Testis (tissue), 2 donors: ENCODE data around the gene PTPRG.

ENCODE experiments used
- POLR2A ChIP-seq: fragments of 450-650 bp; IDR thresholded peaks from one replicate; pipeline ENCODE4 v1.6.1; 2017; ENCODE audit warnings: antibody characterized with exemption, mild to moderate bottlenecking, moderate library complexity
- TF ChIP-seq, protein P1 (sequence below), 3 experiments: fragments of 450-650 bp in 2 of 3; fragments of 200-600 bp in 1 of 3; sonication (generic) in 1 of 3; IDR thresholded peaks; one replicate each; pipeline ENCODE4 v1.5.1; 2016 to 2019; ENCODE audit warnings: antibody characterized with exemption in 3 of 3, mild to moderate bottlenecking in 2 of 3, moderate library complexity in 1 of 3

DNA sequence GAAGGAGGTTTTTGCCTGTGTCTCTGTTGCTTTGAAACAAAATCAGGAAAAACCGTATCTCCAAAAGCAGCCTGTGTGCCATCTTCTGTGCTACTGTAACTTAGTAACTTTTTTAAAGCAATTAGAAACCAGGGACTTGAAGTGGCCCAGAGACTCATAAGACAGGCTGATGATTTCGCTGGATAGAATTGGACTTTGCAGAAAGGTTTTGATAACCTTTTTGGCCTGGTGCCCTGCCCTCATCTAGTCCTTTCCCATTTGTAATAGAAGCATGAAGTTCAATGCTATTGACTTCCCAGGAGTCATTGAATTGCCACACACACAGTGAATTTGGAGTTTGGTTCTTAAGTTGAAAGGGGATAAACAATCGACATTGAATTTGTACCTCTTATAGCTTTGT lies 157.2 kb downstream of the PTPRG start:
- TF ChIP-seq, protein P1, sequence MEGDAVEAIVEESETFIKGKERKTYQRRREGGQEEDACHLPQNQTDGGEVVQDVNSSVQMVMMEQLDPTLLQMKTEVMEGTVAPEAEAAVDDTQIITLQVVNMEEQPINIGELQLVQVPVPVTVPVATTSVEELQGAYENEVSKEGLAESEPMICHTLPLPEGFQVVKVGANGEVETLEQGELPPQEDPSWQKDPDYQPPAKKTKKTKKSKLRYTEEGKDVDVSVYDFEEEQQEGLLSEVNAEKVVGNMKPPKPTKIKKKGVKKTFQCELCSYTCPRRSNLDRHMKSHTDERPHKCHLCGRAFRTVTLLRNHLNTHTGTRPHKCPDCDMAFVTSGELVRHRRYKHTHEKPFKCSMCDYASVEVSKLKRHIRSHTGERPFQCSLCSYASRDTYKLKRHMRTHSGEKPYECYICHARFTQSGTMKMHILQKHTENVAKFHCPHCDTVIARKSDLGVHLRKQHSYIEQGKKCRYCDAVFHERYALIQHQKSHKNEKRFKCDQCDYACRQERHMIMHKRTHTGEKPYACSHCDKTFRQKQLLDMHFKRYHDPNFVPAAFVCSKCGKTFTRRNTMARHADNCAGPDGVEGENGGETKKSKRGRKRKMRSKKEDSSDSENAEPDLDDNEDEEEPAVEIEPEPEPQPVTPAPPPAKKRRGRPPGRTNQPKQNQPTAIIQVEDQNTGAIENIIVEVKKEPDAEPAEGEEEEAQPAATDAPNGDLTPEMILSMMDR (IDR thresholded peaks at IDR 0.05), result no peak
- TF ChIP-seq POLR2A, result no peak
